HG03342 (cell line): Measurements from ENCODE around the gene RUSF1.
"Not testable (repeated sequence)": the region's sequence is repeated elsewhere in the genome, so short reads cannot be mapped to it uniquely, and the experiment has no call there.

ENCODE experiments used
- ATAC-seq: cut with Tn5 transposase; IDR thresholded peaks from one replicate; pipeline ENCODE4 v1.9.1; 2021; ENCODE audit warnings: mild to moderate bottlenecking, moderate library complexity; ENCODE audit not compliant: unreplicated experiment

RUSF1 gene

GRCh38 chr16:31455601-31456314 lies 52.4 kb downstream of the RUSF1 start:
- ATAC-seq: no peak

DNA sequence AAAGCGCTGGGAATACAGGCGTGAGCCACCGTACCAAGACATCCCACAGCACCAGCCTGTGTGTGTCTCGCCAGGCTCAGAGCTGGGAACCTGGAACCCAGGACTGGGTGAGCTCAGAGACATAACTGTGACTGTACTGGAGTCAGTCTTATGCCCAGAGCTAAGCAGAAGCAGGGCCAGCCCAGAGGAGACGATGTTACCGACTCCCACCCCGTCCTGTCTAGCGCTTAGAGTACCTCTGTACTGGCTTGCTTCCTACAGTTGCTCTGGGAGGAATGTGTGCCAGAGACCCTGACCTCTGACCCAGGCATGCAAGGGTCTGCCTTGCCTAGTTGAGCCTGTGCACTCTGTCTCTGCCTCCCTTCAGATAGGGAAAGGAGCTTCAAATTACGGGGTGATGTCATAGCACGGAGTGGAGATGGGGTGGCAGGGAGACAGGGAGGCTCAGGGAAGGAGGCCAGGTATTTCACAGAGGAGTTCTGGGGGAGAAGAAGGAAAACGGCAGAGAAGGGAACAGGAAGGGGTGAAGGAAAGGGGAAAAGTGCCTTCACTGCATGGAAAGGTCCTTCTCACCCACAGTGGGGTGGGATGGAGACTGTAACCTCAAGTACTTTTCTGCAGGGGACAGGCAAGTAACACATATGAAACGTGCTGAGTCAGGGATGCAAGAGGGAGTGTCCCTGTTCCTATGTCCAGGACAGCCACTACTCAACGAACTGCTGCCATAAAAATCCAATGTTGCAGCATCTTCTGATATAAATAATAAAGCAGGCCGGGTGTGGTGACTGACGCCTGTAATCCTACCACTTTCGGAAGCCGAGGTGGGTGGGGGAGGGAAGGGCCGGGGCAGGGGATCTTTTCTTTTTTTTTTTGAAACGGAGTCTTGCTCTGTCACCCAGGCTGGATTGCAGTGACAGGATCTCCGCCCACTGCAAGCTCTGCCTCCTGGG lies 54.7 kb downstream of the RUSF1 start:
- ATAC-seq: no peak

DNA sequence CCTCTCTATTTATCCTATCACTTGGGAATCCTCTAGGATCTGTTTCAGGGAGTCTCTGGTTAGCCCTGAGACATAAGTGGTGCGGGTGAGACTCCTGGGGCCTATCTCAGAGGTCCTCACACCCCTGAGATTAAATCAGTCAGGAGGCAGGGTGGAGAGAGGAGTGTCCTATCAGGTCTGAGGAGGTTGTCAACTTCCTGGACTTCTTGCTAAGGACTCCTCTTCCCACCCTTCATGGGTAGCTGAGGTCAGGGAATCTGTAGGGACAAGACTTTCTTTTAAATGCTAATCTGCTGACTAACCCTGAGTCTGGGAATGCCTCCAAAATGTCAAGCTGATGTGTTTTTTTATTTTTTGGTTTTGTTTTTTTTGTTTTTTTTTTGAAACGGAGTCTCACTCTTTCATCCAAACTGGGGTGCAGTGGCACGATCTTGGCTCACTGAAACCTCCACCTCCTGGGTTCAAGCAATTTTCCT lies 55.5 kb downstream of the RUSF1 start:
- ATAC-seq: no peak

DNA sequence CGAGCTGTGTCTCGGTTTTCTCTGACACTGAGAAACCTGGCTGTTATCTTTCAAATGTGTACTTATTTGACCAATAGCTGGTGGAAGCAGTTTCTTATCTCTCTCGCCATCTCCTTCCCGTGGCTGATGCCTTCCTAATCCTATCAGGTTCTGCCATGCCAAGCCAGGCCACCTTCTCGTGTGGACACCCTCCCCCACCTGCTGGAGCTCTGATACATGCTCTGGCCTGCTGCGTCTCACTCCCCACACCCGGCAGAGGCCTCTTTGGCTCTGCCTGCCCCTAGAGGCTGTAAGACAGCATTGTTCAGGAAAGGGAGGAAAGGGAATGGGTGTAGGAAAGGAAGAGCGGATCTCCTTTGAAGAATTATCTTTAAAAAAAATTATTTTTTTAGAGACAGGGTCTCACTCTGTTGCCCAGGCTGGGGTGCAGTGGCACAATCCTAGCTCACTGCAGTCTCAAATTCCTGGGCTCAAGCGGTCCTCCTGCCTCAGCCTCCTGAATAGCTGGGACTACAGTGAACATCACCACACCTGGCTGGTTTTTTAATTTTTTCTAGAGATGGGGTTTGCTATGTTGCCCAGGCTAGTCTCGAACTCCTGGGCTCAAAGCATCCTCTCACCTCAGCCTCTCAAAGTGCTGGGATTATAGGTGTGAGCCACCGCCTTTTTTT lies 56.4 kb downstream of the RUSF1 start:
- no peak for ATAC-seq

GRCh38 chr16:31451201-31451600 lies 57.0 kb downstream of the RUSF1 start:
- no peak for ATAC-seq

- ATAC-seq: not testable (repeated sequence)
Observed at GRCh38 chr16:31445931-31446330, 62.3 kb downstream of the RUSF1 start.

GRCh38 chr16:31441956-31442355 lies 66.2 kb downstream of the RUSF1 start:
- no peak for ATAC-seq

GRCh38 chr16:31440516-31441184 lies 67.5 kb downstream of the RUSF1 start:
- ATAC-seq: no peak

DNA sequence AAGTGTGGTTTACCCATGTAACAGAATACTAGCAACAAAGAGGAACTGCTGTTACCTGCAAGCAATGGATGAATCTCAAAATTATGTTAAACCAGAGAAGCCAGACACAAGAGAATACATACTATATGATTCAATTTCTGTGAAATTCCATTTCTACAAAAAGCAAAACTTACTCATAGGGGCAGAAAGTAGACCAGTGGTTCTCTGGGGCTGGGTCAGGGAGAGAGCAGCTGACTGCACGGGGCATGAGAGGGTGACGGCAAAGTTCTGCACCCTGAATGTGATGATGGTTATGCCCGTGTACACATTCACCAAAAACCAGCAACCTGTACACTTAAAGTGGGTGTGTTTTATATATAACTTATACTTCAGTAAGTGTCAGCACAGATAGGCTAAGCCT lies 68.7 kb downstream of the RUSF1 start:
- no peak for ATAC-seq
